Mesothelial cell of epicardium (in vitro differentiated cells): ENCODE measurements around the gene GFRA1. TPM values are rescaled to one million over a fixed set of nuclear protein-coding genes. Genes with fewer than 3 reads are reported as not detected.

Experiments
- DNase-seq, 2 experiments: peaks; one replicate each; pipeline ENCODE4 v3.0.0; 2021; ENCODE audit warnings: low spot score in 2 of 2; ENCODE audit not compliant: unreplicated experiment in 2 of 2
- H3K27ac Mint-ChIP-seq: 2 replicates; pipeline ENCODE4 v1.8.0; 2021; ENCODE audit warnings: mixed read lengths
- H3K27me3 Mint-ChIP-seq: 2 replicates; pipeline ENCODE4 v1.8.0; 2021; ENCODE audit warnings: low read depth, mixed read lengths
- H3K36me3 Mint-ChIP-seq: 2 replicates; pipeline ENCODE4 v1.8.0; 2021; ENCODE audit warnings: mixed read lengths
- H3K4me1 Mint-ChIP-seq: 2 replicates; pipeline ENCODE4 v1.8.0; 2021; ENCODE audit warnings: mixed read lengths
- H3K4me3 Mint-ChIP-seq: 2 replicates; pipeline ENCODE4 v1.8.0; 2021; ENCODE audit warnings: mild to moderate bottlenecking, moderate library complexity, mixed read lengths
- H3K9me3 Mint-ChIP-seq: 2 replicates; pipeline ENCODE4 v1.8.0; 2021; ENCODE audit warnings: mixed read lengths
- CTCF ChIP-seq: fragments of 200-600 bp; sonication (generic); IDR thresholded peaks from one replicate; pipeline ENCODE4 v1.5.0; 2021; ENCODE audit warnings: antibody characterized with exemption; ENCODE audit not compliant: unreplicated experiment
- total RNA-seq: library from RNA; stranded (reverse); gene quantifications from 3 replicates; pipeline ENCODE4 v1.2.1, GENCODE V29; 2021

The GFRA1 gene
- total RNA-seq, 1 donor from 2014 or later, result 40.8 TPM

GRCh38 chr10:116139886-116140285, 133.1 kb downstream of the GFRA1 start:
- TF ChIP-seq CTCF, result no peak

GRCh38 chr10:116138897-116139296, 134.1 kb downstream of the GFRA1 start:
- Mint-ChIP-seq H3K36me3 (no peaks in the 10 kb centered on the region), H3K27ac (no peak overlapping the region), H3K27me3 (no peaks in the 10 kb centered on the region), H3K4me1 (peaks cover 18% of the 10 kb centered on the region), H3K9me3 (no peaks in the 10 kb centered on the region), H3K4me3 (no peak overlapping the region)
- DNase-seq, result no peak
- TF ChIP-seq CTCF, result no peak

More at GRCh38 chr10:116139886-116140285, 133.1 kb downstream of the GFRA1 start:
- no peak overlapping the region for H3K4me3 Mint-ChIP-seq
- no peak for DNase-seq
- no peak overlapping the region for H3K27ac Mint-ChIP-seq
- H3K4me1 Mint-ChIP-seq, result peaks cover 11% of the 10 kb centered on the region
- H3K27me3 Mint-ChIP-seq, result no peaks in the 10 kb centered on the region
- no peaks in the 10 kb centered on the region for H3K9me3 Mint-ChIP-seq
- no peaks in the 10 kb centered on the region for H3K36me3 Mint-ChIP-seq

GRCh38 chr10:116136261-116136660, 136.7 kb downstream of the GFRA1 start:
- no peak overlapping the region for H3K27ac Mint-ChIP-seq
- no peak for DNase-seq
- H3K4me3 Mint-ChIP-seq, result no peak overlapping the region
- H3K27me3 Mint-ChIP-seq, result no peaks in the 10 kb centered on the region
- H3K9me3 Mint-ChIP-seq, result no peaks in the 10 kb centered on the region
- peaks cover 29% of the 10 kb centered on the region for H3K4me1 Mint-ChIP-seq
- H3K36me3 Mint-ChIP-seq, result no peaks in the 10 kb centered on the region
- TF ChIP-seq CTCF, result no peak

GRCh38 chr10:116134322-116134721, 138.7 kb downstream of the GFRA1 start:
- no peak for TF ChIP-seq CTCF
- DNase-seq, result no peak
- Mint-ChIP-seq H3K27ac (no peak overlapping the region), H3K36me3 (no peaks in the 10 kb centered on the region), H3K4me3 (no peak overlapping the region), H3K27me3 (no peaks in the 10 kb centered on the region), H3K4me1 (peaks cover 24% of the 10 kb centered on the region), H3K9me3 (peaks cover 12% of the 10 kb centered on the region)

GRCh38 chr10:116133634-116134033, 139.4 kb downstream of the GFRA1 start:
- Mint-ChIP-seq H3K9me3 (peaks cover 17% of the 10 kb centered on the region), H3K27me3 (no peaks in the 10 kb centered on the region), H3K27ac (peak overlapping the region; percentile 50), H3K4me1 (peaks cover 24% of the 10 kb centered on the region), H3K4me3 (no peak overlapping the region), H3K36me3 (peaks cover 3% of the 10 kb centered on the region)
- no peak for DNase-seq
- no peak for TF ChIP-seq CTCF
